GM12878 (cell line): ENCODE measurements around the gene SFMBT1. TPM values are rescaled to one million over a fixed set of nuclear protein-coding genes. Genes with fewer than 3 reads are reported as not detected.

Experiments used
- ATAC-seq: fragments of 200-7000 bp; cut with Tn5 transposase; 3 replicates; pipeline ENCODE4 v1.9.1; 2020; ENCODE audit warnings: mild to moderate bottlenecking, moderate library complexity
- BruUV-seq: library from RNA; stranded (reverse); fragments of 400-500 nt; replicated peaks from 2 replicates; lab custom pipeline; 2021; lab: Mats Ljungman, UMichigan
- CTCF ChIA-PET: fragments of 300-600 bp; sonication (Branson Sonifier 250); formaldehyde crosslinking; extraction: SDS; loops from one replicate; lab custom pipeline; 2021; ENCODE audit warnings: inconsistent platforms; lab: Yijun Ruan, JAX
- POLR2A ChIA-PET: fragments of 350-600 bp; formaldehyde crosslinking; extraction: SDS; loops from one replicate; lab custom pipeline; 2021; ENCODE audit warnings: inconsistent platforms; lab: Charles Lee
- RAD21 ChIA-PET: fragments of 300-600 bp; sonication (Branson Sonifier 250); formaldehyde crosslinking; loops from one replicate; lab custom pipeline; 2023; ENCODE audit warnings: antibody characterized with exemption; ENCODE audit not compliant: unreplicated experiment; lab: Charles Lee
- SMC1A ChIA-PET: fragments of 300-600 bp; sonication (Branson Sonifier 250); formaldehyde crosslinking; loops from one replicate; lab custom pipeline; 2023; ENCODE audit not compliant: unreplicated experiment, uncharacterized antibody; lab: Charles Lee
- DNase-seq: peaks from one replicate; pipeline ENCODE4 v3.0.0-alpha.2; 2011; ENCODE audit warnings: low read depth, low spot score
- FAIRE-seq: peaks from 3 replicates; lab custom pipeline; 2011; peaks lifted over from hg19 to GRCh38; lab: Jason Lieb, UNC
- H2AFZ ChIP-seq: 2 replicates; pipeline ENCODE4 v1.6.0; 2011; ENCODE audit warnings: low read depth, low read length, control low read depth; ENCODE audit not compliant: control insufficient read depth
- H3K27ac ChIP-seq: 2 replicates; pipeline ENCODE4 v1.5.1; 2011; ENCODE audit warnings: control low read depth; ENCODE audit not compliant: control insufficient read depth, insufficient read depth
- H3K27me3 ChIP-seq, 2 experiments: replicated peaks in 1 of 2; 2 replicates each; pipeline versions ENCODE4 v1.6.0 to v1.6.1; 2011; ENCODE audit warnings: low read length in 1 of 2; ENCODE audit not compliant: control insufficient read depth in 2 of 2, insufficient read depth in 2 of 2
- H3K36me3 ChIP-seq, 2 experiments: 2 replicates each; pipeline ENCODE4 v1.5.1; 2011; ENCODE audit warnings: low read length in 1 of 2; ENCODE audit not compliant: control insufficient read depth in 2 of 2, insufficient read depth in 2 of 2
- H3K4me1 ChIP-seq: 2 replicates; pipeline ENCODE4 v1.6.1; 2011; ENCODE audit warnings: mild to moderate bottlenecking, low read length, moderate library complexity, mixed read lengths; ENCODE audit not compliant: control insufficient read depth, insufficient read depth
- H3K4me2 ChIP-seq: 2 replicates; pipeline ENCODE4 v1.6.0; 2011; ENCODE audit warnings: control low read depth; ENCODE audit not compliant: control insufficient read depth, insufficient read depth
- H3K4me3 ChIP-seq: fragments of 200-600 bp; sonication (generic); 2 replicates; pipeline ENCODE4 v1.5.1; 2016
- H3K79me2 ChIP-seq: 2 replicates; pipeline ENCODE4 v1.6.0; 2011; ENCODE audit warnings: low read length; ENCODE audit not compliant: control insufficient read depth, insufficient read depth
- H3K9ac ChIP-seq: 2 replicates; pipeline ENCODE4 v1.8.0; 2011; ENCODE audit warnings: low read length, control low read depth, mixed read lengths; ENCODE audit not compliant: control insufficient read depth, insufficient read depth
- H3K9me3 ChIP-seq: replicated peaks from 3 replicates; pipeline ENCODE4 v1.5.1; 2011; ENCODE audit warnings: mild to moderate bottlenecking, low read length; ENCODE audit not compliant: control insufficient read depth, insufficient read depth
- H4K20me1 ChIP-seq: 2 replicates; pipeline ENCODE4 v1.6.0; 2011; ENCODE audit not compliant: control insufficient read depth, insufficient read depth
- CREM ChIP-seq: IDR thresholded peaks from 2 replicates; pipeline ENCODE4 v1.6.1; 2014; ENCODE audit warnings: antibody characterized with exemption, low read depth
- CTCF ChIP-seq, 3 experiments: IDR thresholded peaks in 2 of 3; conservative IDR thresholded peaks in 1 of 3; 2 replicates each; pipeline ENCODE4 v1.5.1; 2011; ENCODE audit warnings: low read depth in 3 of 3, low read length in 3 of 3, mild to moderate bottlenecking in 3 of 3, control low read depth in 2 of 3, moderate library complexity in 2 of 3, inconsistent platforms in 1 of 3, mixed read lengths in 1 of 3; ENCODE audit not compliant: control insufficient read depth in 2 of 3, insufficient read depth in 1 of 3; ENCODE audit errors: extremely low read depth in 1 of 3
- E2F8 ChIP-seq: fragments of 450-650 bp; IDR thresholded peaks from 2 replicates; pipeline ENCODE4 v1.6.1; 2018; ENCODE audit warnings: mild to moderate bottlenecking, low read depth, moderate library complexity; ENCODE audit not compliant: partially characterized antibody
- EED ChIP-seq: sonication (generic); IDR thresholded peaks from 2 replicates; pipeline ENCODE4 v1.6.1; 2016; ENCODE audit warnings: antibody characterized with exemption, low read depth
- EGR1 ChIP-seq, 2 experiments: IDR thresholded peaks; 1 replicate in 1 of 2; 2 replicates in 1 of 2; pipeline ENCODE4 v1.6.1; 2011 to 2012; ENCODE audit warnings: low read depth in 2 of 2, low read length in 2 of 2, borderline replicate concordance in 1 of 2, mild to moderate bottlenecking in 1 of 2, moderate library complexity in 1 of 2
- ELK1 ChIP-seq: IDR thresholded peaks from 2 replicates; pipeline ENCODE4 v1.6.1; 2012; ENCODE audit warnings: low read depth, low read length, improper control_type of control experiment
- ETV6 ChIP-seq, 2 experiments: fragments of 450-650 bp in 1 of 2; IDR thresholded peaks in 1 of 2; conservative IDR thresholded peaks in 1 of 2; 2 replicates each; pipeline ENCODE4 v1.6.1; 2014; ENCODE audit warnings: antibody characterized with exemption in 1 of 2, borderline replicate concordance in 1 of 2, low read depth in 1 of 2, mild to moderate bottlenecking in 1 of 2, moderate library complexity in 1 of 2
- IKZF1 ChIP-seq: fragments of 450-650 bp; conservative IDR thresholded peaks from 2 replicates; pipeline ENCODE4 v1.6.1; 2017; ENCODE audit warnings: antibody characterized with exemption, mild to moderate bottlenecking
- POLR2A ChIP-seq: IDR thresholded peaks from 2 replicates; pipeline ENCODE4 v1.6.1; 2011; ENCODE audit warnings: low read depth, mild to moderate bottlenecking, low read length
- POLR2AphosphoS2 ChIP-seq: IDR thresholded peaks from 2 replicates; pipeline ENCODE4 v1.6.1; 2011; ENCODE audit warnings: low read depth, mild to moderate bottlenecking, low read length, improper control_type of control experiment, moderate library complexity
- POLR2AphosphoS5 ChIP-seq: IDR thresholded peaks from 2 replicates; pipeline ENCODE4 v1.6.1; 2011; ENCODE audit warnings: mild to moderate bottlenecking, low read length, inconsistent platforms
- RELA ChIP-seq: fragments of 450-650 bp; IDR thresholded peaks from 2 replicates; pipeline ENCODE4 v1.8.0; 2014; ENCODE audit warnings: borderline replicate concordance; ENCODE audit not compliant: partially characterized antibody
- TAF1 ChIP-seq: IDR thresholded peaks from 2 replicates; pipeline ENCODE4 v1.6.1; 2011; ENCODE audit warnings: mild to moderate bottlenecking, low read depth, low read length, borderline replicate concordance
- TCF7 ChIP-seq: IDR thresholded peaks from 2 replicates; pipeline ENCODE4 v1.6.1; 2014; ENCODE audit warnings: antibody characterized with exemption, borderline replicate concordance
- ZBTB11 ChIP-seq: fragments of 450-650 bp; formaldehyde crosslinking; IDR thresholded peaks from 2 replicates; pipeline ENCODE4 v1.5.0; 2022; ENCODE audit warnings: mild to moderate bottlenecking, missing genetic modification characterization
- ZNF384 ChIP-seq: IDR thresholded peaks from 2 replicates; pipeline ENCODE4 v1.6.1; 2012; ENCODE audit warnings: low read depth, mild to moderate bottlenecking, low read length, improper control_type of control experiment, borderline replicate concordance
- WGBS: methylation state at CpG from one replicate; pipeline ENCODE4 v1.1.6; 2016; ENCODE audit warnings: low lambda C conversion rate; ENCODE audit not compliant: insufficient replicate concordance, insufficient coverage; ENCODE audit errors: missing lambda C conversion rate; 5-methylcytosine and 5-hydroxymethylcytosine counted together
- in situ Hi-C: fragments of 300-500 bp; cut with MboI; formaldehyde crosslinking; loops from 9 replicates; pipeline ENCODE4 v1.14.3; 2018; ENCODE audit warnings: mixed read lengths
- intact Hi-C: fragments of 100-400 bp; cut with micrococcal nuclease; formaldehyde crosslinking; loops from one replicate; pipeline ENCODE4 v1.14.2; 2022; ENCODE audit not compliant: unreplicated experiment
- polyA plus RNA-seq, 11 experiments: library from polyadenylated mRNA; depleted of rRNA in 4 of 11; unstranded in 6 of 11; stranded (reverse) in 5 of 11; fragments of >200 nt; fragmentation: Nextera tagmentation in 4 of 11; fragmentation: Illumina TruSeq in 1 of 11; extraction: Ambion mirVana in 4 of 11; extraction: Trizol in 1 of 11; gene quantifications; 1 replicate in 1 of 11; 2 replicates in 10 of 11; pipeline versions ENCODE4 v1.2.1 to v1.2.3, GENCODE V29; 2011 to 2016; ENCODE audit warnings: inconsistent platforms in 2 of 11, missing spikeins in 2 of 11, low read depth in 1 of 11
- total RNA-seq, 4 experiments: library from RNA; depleted of rRNA in 3 of 4; stranded (reverse); fragments of >200 nt in 3 of 4; fragmentation: Illumina TruSeq in 1 of 4; extraction: Trizol in 1 of 4; gene quantifications; 2 replicates each; pipeline versions ENCODE4 v1.2.1 to v1.2.3, GENCODE V29; 2013 to 2021

Gene SFMBT1
- total and polyA plus RNA-seq, 10 of the 15 experiments (the other 5 are each of a cell fraction or from before 2014, with no cell fraction given), result 3.2 to 19.5 (median 11.4) TPM

- ATAC-seq (no peak), DNase-seq (no peak), FAIRE-seq (no peak)
- Histone ChIP-seq H3K27ac (no peak overlapping the region), H3K79me2 (no peaks in the 10 kb centered on the region), H2AFZ (no peak overlapping the region), H4K20me1 (no peaks in the 10 kb centered on the region), H3K4me2 (no peak overlapping the region), H3K4me1 (no peaks in the 10 kb centered on the region), H3K4me3 (no peak overlapping the region), H3K27me3 (no peaks in the 10 kb centered on the region), H3K36me3 (no peaks in the 10 kb centered on the region; a peak in 3 of 4 replicates), H3K9me3 (no peaks in the 10 kb centered on the region), H3K9ac (no peak overlapping the region)
- CTCF ChIA-PET, result no interaction called here
- POLR2A ChIA-PET, result interaction anchor here (0.6 kb wide), 1 partner anchor 82 kb away, joined by 3 read pairs; no protein-coding TSS in a partner anchor
- RAD21 ChIA-PET, result no interaction called here
- SMC1A ChIA-PET, result no interaction called here
- intact Hi-C loops (no loop called here), in situ Hi-C loops (no loop called here)
- 78% methylated on average over 8 of the region's 8 CpGs for WGBS
- no TSS peak for BruUV-seq
- TF ChIP-seq CTCF (IDR thresholded peaks at IDR 0.05 in 2 of 3, conservative IDR thresholded peaks at IDR 0.05 in 1 of 3; ENCODE audit: control insufficient read depth in 2 of 3, extremely low read depth in 1 of 3, insufficient read depth in 1 of 3, low read depth in 3 of 3, low read length in 3 of 3) (no peak), TCF7 (no peak), TAF1 (no peak), E2F8 (no peak), EED (no peak), POLR2AphosphoS5 (no peak), EGR1 (IDR thresholded peaks at IDR 0.05; ENCODE audit: borderline replicate concordance in 1 of 2, low read depth in 2 of 2, low read length in 2 of 2) (no peak), ZNF384 (no peak), ELK1 (no peak), CREM (no peak), POLR2AphosphoS2 (no peak), POLR2A (no peak), ETV6 (conservative IDR thresholded peaks at IDR 0.05 in 1 of 2, IDR thresholded peaks at IDR 0.05 in 1 of 2; ENCODE audit: borderline replicate concordance in 1 of 2, low read depth in 1 of 2) (no peak), RELA (no peak), IKZF1 (no peak), ZBTB11 (no peak)
These were observed 36.9 kb upstream of the SFMBT1 start for GRCh38 chr3:53082736-53083135.
